CD4-positive, alpha-beta T cell treated with Interleukin-17A for 4 hours (primary cell): Measurements from ENCODE around the gene SOWAHA.
"Not testable (repeated sequence)": the region's sequence is repeated elsewhere in the genome, so short reads cannot be mapped to it uniquely, and the experiment has no call there.

Source experiments
- DNase-seq: peaks from one replicate; pipeline ENCODE4 v3.0.0-alpha.2; 2020; ENCODE audit warnings: mixed read lengths

SOWAHA gene

GRCh38 chr5:132778129-132778528 lies 35.0 kb upstream of the SOWAHA start:
- DNase-seq, result no peak

- DNase-seq, result no peak
Observed at GRCh38 chr5:132778856-132779255, 34.2 kb upstream of the SOWAHA start.

GRCh38 chr5:132779961-132780360 lies 33.1 kb upstream of the SOWAHA start:
- DNase-seq, result no peak

GRCh38 chr5:132780577-132780976 lies 32.5 kb upstream of the SOWAHA start:
- no peak for DNase-seq

- no peak for DNase-seq
Observed at GRCh38 chr5:132781029-132781428, 32.1 kb upstream of the SOWAHA start.

- DNase-seq, result no peak
Observed at GRCh38 chr5:132782101-132782500, 31.0 kb upstream of the SOWAHA start.

GRCh38 chr5:132785365-132785764 lies 27.7 kb upstream of the SOWAHA start:
- no peak for DNase-seq

GRCh38 chr5:132785864-132786263 lies 27.2 kb upstream of the SOWAHA start:
- DNase-seq, result no peak

- no peak for DNase-seq
Observed at GRCh38 chr5:132787076-132787475, 26.0 kb upstream of the SOWAHA start.

- no peak for DNase-seq
Observed at GRCh38 chr5:132788508-132788907, 24.6 kb upstream of the SOWAHA start.

- DNase-seq, result no peak
Observed at GRCh38 chr5:132788990-132789886, 23.9 kb upstream of the SOWAHA start.

GRCh38 chr5:132790201-132790865 lies 22.8 kb upstream of the SOWAHA start:
- DNase-seq, result no peak

GRCh38 chr5:132791026-132791425 lies 22.1 kb upstream of the SOWAHA start:
- no peak for DNase-seq

GRCh38 chr5:132797651-132798050 lies 15.5 kb upstream of the SOWAHA start:
- no peak for DNase-seq

- no peak for DNase-seq
Observed at GRCh38 chr5:132799392-132799791, 13.7 kb upstream of the SOWAHA start.

GRCh38 chr5:132800545-132800944 lies 12.6 kb upstream of the SOWAHA start:
- DNase-seq, result no peak

- DNase-seq, result no peak
Observed at GRCh38 chr5:132802044-132802684, 10.9 kb upstream of the SOWAHA start.

- DNase-seq, result not testable (repeated sequence)
Observed at GRCh38 chr5:132802685-132803066, 10.4 kb upstream of the SOWAHA start.

- not testable (repeated sequence) for DNase-seq
Observed at GRCh38 chr5:132804219-132804618, 8.9 kb upstream of the SOWAHA start.

- not testable (repeated sequence) for DNase-seq
Observed at GRCh38 chr5:132805872-132806271, 7.2 kb upstream of the SOWAHA start.

- not testable (repeated sequence) for DNase-seq
Observed at GRCh38 chr5:132806804-132807162, 6.3 kb upstream of the SOWAHA start.

GRCh38 chr5:132807163-132807838 lies 5.8 kb upstream of the SOWAHA start:
- no peak for DNase-seq

- DNase-seq, result no peak
Observed at GRCh38 chr5:132808448-132808847, 4.7 kb upstream of the SOWAHA start.
